ENCODE results near the gene CPZ.

DNA sequence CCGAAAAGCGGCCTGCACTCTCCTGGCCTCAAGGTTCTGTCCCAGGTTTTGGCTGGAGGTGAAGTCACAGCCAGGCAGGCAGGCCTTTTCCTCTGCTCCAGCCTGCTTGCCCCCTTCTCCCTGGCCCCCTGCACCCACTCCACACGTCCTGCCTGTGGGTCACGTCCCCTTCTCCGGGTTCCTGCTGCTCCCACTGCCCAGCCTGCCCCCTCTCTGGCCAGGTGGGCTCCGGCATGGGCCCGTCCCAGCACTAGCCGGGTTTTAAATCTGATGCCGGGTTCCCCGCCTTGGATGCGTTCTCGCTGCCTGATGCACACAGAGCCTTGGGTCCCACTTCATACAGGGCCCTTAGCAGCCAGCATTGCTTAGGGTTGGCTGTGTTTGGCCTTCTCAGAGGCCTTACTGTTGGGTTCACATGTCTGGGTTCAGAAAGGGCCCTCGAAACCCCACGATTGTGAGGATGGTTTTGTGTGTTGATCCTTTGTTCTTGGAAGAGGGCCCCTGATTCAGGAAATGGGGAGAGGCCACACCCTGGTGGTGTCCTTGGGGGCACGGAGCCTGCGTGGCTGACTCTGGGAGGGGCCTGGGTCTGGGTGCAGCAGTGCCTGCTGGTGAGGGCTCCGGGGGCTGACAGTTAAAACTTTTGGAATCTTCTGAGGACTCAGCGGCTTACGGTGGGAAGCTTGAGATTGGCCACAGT lies 6.0 kb downstream of the CPZ start:
- no peak for TF ChIP-seq EP300 (IDR thresholded peaks at IDR 0.05; ENCODE audit: borderline replicate concordance)
- TF ChIP-seq TAF1 (IDR thresholded peaks at IDR 0.05; ENCODE audit: low read depth): no peak
- TF ChIP-seq CEBPB (IDR thresholded peaks at IDR 0.05): no peak
- TF ChIP-seq, protein P1, sequence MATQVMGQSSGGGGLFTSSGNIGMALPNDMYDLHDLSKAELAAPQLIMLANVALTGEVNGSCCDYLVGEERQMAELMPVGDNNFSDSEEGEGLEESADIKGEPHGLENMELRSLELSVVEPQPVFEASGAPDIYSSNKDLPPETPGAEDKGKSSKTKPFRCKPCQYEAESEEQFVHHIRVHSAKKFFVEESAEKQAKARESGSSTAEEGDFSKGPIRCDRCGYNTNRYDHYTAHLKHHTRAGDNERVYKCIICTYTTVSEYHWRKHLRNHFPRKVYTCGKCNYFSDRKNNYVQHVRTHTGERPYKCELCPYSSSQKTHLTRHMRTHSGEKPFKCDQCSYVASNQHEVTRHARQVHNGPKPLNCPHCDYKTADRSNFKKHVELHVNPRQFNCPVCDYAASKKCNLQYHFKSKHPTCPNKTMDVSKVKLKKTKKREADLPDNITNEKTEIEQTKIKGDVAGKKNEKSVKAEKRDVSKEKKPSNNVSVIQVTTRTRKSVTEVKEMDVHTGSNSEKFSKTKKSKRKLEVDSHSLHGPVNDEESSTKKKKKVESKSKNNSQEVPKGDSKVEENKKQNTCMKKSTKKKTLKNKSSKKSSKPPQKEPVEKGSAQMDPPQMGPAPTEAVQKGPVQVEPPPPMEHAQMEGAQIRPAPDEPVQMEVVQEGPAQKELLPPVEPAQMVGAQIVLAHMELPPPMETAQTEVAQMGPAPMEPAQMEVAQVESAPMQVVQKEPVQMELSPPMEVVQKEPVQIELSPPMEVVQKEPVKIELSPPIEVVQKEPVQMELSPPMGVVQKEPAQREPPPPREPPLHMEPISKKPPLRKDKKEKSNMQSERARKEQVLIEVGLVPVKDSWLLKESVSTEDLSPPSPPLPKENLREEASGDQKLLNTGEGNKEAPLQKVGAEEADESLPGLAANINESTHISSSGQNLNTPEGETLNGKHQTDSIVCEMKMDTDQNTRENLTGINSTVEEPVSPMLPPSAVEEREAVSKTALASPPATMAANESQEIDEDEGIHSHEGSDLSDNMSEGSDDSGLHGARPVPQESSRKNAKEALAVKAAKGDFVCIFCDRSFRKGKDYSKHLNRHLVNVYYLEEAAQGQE (IDR thresholded peaks at IDR 0.05; ENCODE audit: low read depth): no peak
- TF ChIP-seq CREB1 (IDR thresholded peaks at IDR 0.05; ENCODE audit: low read depth): no peak
- TF ChIP-seq, protein P2, sequence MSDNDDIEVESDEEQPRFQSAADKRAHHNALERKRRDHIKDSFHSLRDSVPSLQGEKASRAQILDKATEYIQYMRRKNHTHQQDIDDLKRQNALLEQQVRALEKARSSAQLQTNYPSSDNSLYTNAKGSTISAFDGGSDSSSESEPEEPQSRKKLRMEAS (IDR thresholded peaks at IDR 0.05): no peak
- no peak for TF ChIP-seq YY1 (IDR thresholded peaks at IDR 0.05; ENCODE audit: low read depth)
- TF ChIP-seq TEAD4 (IDR thresholded peaks at IDR 0.05): no peak
- TF ChIP-seq EGR1 (IDR thresholded peaks at IDR 0.05): no peak
- no peak for TF ChIP-seq NFIC (IDR thresholded peaks at IDR 0.05)
- no peak for TF ChIP-seq RAD21 (IDR thresholded peaks at IDR 0.05; ENCODE audit: low read depth)
- TF ChIP-seq TCF12 (IDR thresholded peaks at IDR 0.05; ENCODE audit: low read depth): no peak
- no peak for TF ChIP-seq FOXM1 (IDR thresholded peaks at IDR 0.05; ENCODE audit: borderline replicate concordance, low read depth)

Measured in Ishikawa (cell line).